AG04450 (cell line): ENCODE data around the gene CHIT1. TPM values are rescaled to one million over a fixed set of nuclear protein-coding genes. Genes with fewer than 3 reads are reported as not detected.
"Not testable (repeated sequence)": the region's sequence is repeated elsewhere in the genome, so short reads cannot be mapped to it uniquely, and the experiment has no call there.

ENCODE experiments used
- CTCF ChIA-PET: fragments of 300-600, 350-600 bp; formaldehyde crosslinking; extraction: SDS; loops from one replicate; lab custom pipeline; 2022; ENCODE audit warnings: antibody characterized with exemption, inconsistent platforms; lab: Charles Lee
- POLR2A ChIA-PET: fragments of 350-600 bp; formaldehyde crosslinking; extraction: SDS; loops from one replicate; lab custom pipeline; 2021; ENCODE audit warnings: antibody characterized with exemption, inconsistent platforms; lab: Yijun Ruan, JAX
- DNase-seq: peaks from one replicate; pipeline ENCODE4 v3.0.0-alpha.2; 2011; ENCODE audit warnings: low read depth, low spot score
- H3K27ac ChIP-seq: one replicate; pipeline ENCODE4 v1.5.1; 2012; ENCODE audit warnings: low read depth, low read length, control low read depth
- H3K27me3 ChIP-seq: one replicate; pipeline ENCODE4 v1.6.0; 2012; ENCODE audit warnings: low read length; ENCODE audit not compliant: control insufficient read depth, insufficient read depth
- H3K4me3 ChIP-seq: 2 replicates; pipeline ENCODE4 v1.5.1; 2011; ENCODE audit warnings: mild to moderate bottlenecking, low read depth, low read length, control low read depth
- H3K9me3 ChIP-seq: 2 replicates; pipeline ENCODE4 v1.5.1; 2012; ENCODE audit warnings: low read length; ENCODE audit not compliant: control insufficient read depth, insufficient read depth
- polyA plus RNA-seq: library from polyadenylated mRNA; depleted of rRNA; stranded (reverse); fragments of >200 nt; gene quantifications from 2 replicates; pipeline ENCODE4 v1.2.3, GENCODE V29; 2011
- TF ChIP-seq, protein P1 (sequence below): IDR thresholded peaks from 2 replicates; pipeline ENCODE4 v1.5.1; 2011; ENCODE audit warnings: low read depth, low read length, control low read depth, inconsistent platforms

Gene CHIT1
- polyA plus RNA-seq, 1 experiment: not detected

GRCh38 chr1:203239526-203240305, 10.2 kb upstream of the CHIT1 start:
- H3K27ac ChIP-seq: no peak overlapping the region
- ChIA-PET CTCF (interaction anchor here (1.3 kb wide), 1 partner anchor 28 kb away, joined by 5 read pairs; no protein-coding TSS in a partner anchor), POLR2A (no interaction called here)
- no peak for DNase-seq
- no peak overlapping the region for H3K4me3 ChIP-seq
- TF ChIP-seq, protein P1, sequence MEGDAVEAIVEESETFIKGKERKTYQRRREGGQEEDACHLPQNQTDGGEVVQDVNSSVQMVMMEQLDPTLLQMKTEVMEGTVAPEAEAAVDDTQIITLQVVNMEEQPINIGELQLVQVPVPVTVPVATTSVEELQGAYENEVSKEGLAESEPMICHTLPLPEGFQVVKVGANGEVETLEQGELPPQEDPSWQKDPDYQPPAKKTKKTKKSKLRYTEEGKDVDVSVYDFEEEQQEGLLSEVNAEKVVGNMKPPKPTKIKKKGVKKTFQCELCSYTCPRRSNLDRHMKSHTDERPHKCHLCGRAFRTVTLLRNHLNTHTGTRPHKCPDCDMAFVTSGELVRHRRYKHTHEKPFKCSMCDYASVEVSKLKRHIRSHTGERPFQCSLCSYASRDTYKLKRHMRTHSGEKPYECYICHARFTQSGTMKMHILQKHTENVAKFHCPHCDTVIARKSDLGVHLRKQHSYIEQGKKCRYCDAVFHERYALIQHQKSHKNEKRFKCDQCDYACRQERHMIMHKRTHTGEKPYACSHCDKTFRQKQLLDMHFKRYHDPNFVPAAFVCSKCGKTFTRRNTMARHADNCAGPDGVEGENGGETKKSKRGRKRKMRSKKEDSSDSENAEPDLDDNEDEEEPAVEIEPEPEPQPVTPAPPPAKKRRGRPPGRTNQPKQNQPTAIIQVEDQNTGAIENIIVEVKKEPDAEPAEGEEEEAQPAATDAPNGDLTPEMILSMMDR: no peak
- peaks cover 12% of the 10 kb centered on the region for H3K27me3 ChIP-seq
- H3K9me3 ChIP-seq: peaks cover 3% of the 10 kb centered on the region; the same call in 1 of the 2 replicates

DNA sequence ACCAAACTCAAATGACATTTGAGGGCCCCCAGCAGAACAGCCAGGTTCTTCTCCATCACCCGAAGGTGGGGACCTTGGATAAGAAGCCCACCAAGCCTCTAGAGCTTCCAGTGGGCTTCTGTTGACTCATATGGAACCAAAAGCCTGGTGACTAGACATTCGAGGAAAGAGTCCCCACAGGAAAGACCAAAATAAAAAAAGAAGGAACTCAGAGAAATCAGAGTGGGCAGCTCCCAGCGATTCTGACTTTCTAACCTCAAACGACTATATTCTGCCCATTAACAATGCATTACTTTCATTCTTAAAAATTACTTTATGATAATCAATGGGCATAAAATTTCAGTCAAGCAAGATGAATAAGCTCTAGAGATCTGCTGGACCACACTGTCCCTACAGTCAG, 9.6 kb upstream of the CHIT1 start:
- CTCF ChIA-PET: interaction anchor here (0.7 to 1.3 kb wide), 2 partner anchors 25 to 28 kb away, joined by 5 read pairs; no protein-coding TSS in a partner anchor
- TF ChIP-seq, protein P1: no peak
- POLR2A ChIA-PET: no interaction called here
- no peak overlapping the region for H3K4me3 ChIP-seq
- H3K27ac ChIP-seq: no peak overlapping the region
- H3K9me3 ChIP-seq: peaks cover 3% of the 10 kb centered on the region; the same call in 1 of the 2 replicates
- no peak for DNase-seq
- H3K27me3 ChIP-seq: peaks cover 12% of the 10 kb centered on the region

DNA sequence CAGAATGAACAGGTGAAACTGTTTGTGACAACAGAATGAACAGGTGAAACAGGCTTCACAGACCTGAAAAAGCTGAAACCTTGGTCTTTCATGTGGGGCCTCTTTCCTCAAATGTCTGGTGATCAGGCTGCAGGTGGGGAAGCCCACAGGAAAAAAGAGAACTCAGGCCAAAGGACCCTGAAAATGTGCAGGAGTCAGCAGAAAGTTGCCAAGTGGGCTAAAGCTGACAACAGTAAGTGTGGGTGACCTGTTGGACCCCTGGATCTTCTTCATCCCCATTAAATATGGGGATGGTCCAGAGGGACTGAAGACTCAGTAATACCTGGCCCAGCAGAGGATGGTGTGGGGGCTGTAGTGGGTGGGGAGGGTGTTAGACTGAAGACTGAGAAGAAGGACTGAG, 9.1 kb upstream of the CHIT1 start:
- TF ChIP-seq, protein P1: no peak
- CTCF ChIA-PET: interaction anchor here (0.7 to 1.3 kb wide), 2 partner anchors 26 to 29 kb away, joined by 5 read pairs; no protein-coding TSS in a partner anchor
- Histone ChIP-seq H3K27ac (no peak overlapping the region), H3K27me3 (peaks cover 17% of the 10 kb centered on the region), H3K4me3 (no peak overlapping the region), H3K9me3 (peaks cover 3% of the 10 kb centered on the region; the same call in 1 of the 2 replicates)
- DNase-seq: no peak
- POLR2A ChIA-PET: no interaction called here

- H3K27me3 ChIP-seq: peaks cover 35% of the 10 kb centered on the region
- POLR2A ChIA-PET, CTCF ChIA-PET, H3K27ac ChIP-seq, H3K4me3 ChIP-seq, H3K9me3 ChIP-seq, DNase-seq: not testable (repeated sequence)
Measured at GRCh38 chr1:203234901-203235300, 5.4 kb upstream of the CHIT1 start.

- TF ChIP-seq, protein P1: no peak
- POLR2A ChIA-PET: no interaction called here
- no peak overlapping the region for H3K4me3 ChIP-seq
- CTCF ChIA-PET: interaction anchor here (4.2 kb wide), 1 partner anchor 39 kb away, joined by 11 read pairs; no protein-coding TSS in a partner anchor
- no peak for DNase-seq
- peaks cover 59% of the 10 kb centered on the region for H3K27me3 ChIP-seq
- H3K9me3 ChIP-seq: no peaks in the 10 kb centered on the region
- no peak overlapping the region for H3K27ac ChIP-seq
Measured at GRCh38 chr1:203228670-203229069, 803 bp downstream of the CHIT1 start.
